Type B pancreatic cell (in vitro differentiated cells): ENCODE results near the gene EPS15. TPM values are rescaled to one million over a fixed set of nuclear protein-coding genes. Genes with fewer than 3 reads are reported as not detected.

Experiments used
- DNase-seq: peaks from one replicate; pipeline ENCODE4 v3.0.0; 2021; ENCODE audit warnings: mixed read lengths; ENCODE audit not compliant: unreplicated experiment; ENCODE audit errors: extremely low spot score
- H3K27ac Mint-ChIP-seq: 2 replicates; pipeline ENCODE4 v1.8.0; 2021; ENCODE audit warnings: mild to moderate bottlenecking, mixed read lengths
- H3K27me3 Mint-ChIP-seq: 2 replicates; pipeline ENCODE4 v1.8.0; 2021; ENCODE audit warnings: mixed read lengths
- H3K36me3 Mint-ChIP-seq: 2 replicates; pipeline ENCODE4 v1.8.0; 2021; ENCODE audit warnings: mixed read lengths
- H3K4me1 Mint-ChIP-seq: one replicate; pipeline ENCODE4 v1.8.0; 2021; ENCODE audit warnings: mixed read lengths; ENCODE audit not compliant: unreplicated experiment
- H3K4me3 Mint-ChIP-seq: 2 replicates; pipeline ENCODE4 v1.8.0; 2021; ENCODE audit warnings: mild to moderate bottlenecking, mixed read lengths
- H3K9me3 Mint-ChIP-seq: 2 replicates; pipeline ENCODE4 v1.8.0; 2021; ENCODE audit warnings: mixed read lengths
- total RNA-seq: library from RNA; stranded (reverse); gene quantifications from 2 replicates; pipeline ENCODE4 v1.2.1, GENCODE V29; 2021; ENCODE audit warnings: low replicate concordance
- TF ChIP-seq, protein P1 (sequence below): fragments of 200-600 bp; sonication (generic); conservative IDR thresholded peaks from 2 replicates; pipeline ENCODE4 v1.5.0; 2021; ENCODE audit warnings: antibody characterized with exemption, mild to moderate bottlenecking

The EPS15 gene
- total RNA-seq, 1 donor from 2014 or later = 49.4 TPM

DNA sequence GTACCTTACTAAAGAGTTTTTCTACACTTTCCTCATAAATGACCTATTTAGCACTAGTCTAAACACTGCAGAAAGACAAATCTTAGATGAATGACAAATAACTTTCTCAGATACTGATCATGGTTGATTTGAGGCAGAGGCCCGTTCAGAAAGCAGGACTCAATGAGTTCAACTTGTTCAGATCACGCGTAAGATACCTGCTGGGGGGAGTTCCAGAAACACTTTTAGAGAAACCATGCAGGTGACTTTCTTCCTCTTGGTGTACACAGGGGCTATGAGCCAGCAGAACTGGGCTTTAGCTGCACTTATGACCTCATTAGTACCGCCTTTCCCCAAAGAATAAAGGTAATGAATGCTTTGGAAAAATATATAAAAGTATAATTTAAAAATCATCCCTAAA is 149.9 kb downstream of the EPS15 start:
- no peak for DNase-seq
- H3K27ac Mint-ChIP-seq = no peak overlapping the region
- no peak overlapping the region for H3K4me3 Mint-ChIP-seq
- H3K4me1 Mint-ChIP-seq = no peaks in the 10 kb centered on the region
- peaks cover 18% of the 10 kb centered on the region for H3K36me3 Mint-ChIP-seq
- H3K9me3 Mint-ChIP-seq = no peaks in the 10 kb centered on the region
- TF ChIP-seq, protein P1, sequence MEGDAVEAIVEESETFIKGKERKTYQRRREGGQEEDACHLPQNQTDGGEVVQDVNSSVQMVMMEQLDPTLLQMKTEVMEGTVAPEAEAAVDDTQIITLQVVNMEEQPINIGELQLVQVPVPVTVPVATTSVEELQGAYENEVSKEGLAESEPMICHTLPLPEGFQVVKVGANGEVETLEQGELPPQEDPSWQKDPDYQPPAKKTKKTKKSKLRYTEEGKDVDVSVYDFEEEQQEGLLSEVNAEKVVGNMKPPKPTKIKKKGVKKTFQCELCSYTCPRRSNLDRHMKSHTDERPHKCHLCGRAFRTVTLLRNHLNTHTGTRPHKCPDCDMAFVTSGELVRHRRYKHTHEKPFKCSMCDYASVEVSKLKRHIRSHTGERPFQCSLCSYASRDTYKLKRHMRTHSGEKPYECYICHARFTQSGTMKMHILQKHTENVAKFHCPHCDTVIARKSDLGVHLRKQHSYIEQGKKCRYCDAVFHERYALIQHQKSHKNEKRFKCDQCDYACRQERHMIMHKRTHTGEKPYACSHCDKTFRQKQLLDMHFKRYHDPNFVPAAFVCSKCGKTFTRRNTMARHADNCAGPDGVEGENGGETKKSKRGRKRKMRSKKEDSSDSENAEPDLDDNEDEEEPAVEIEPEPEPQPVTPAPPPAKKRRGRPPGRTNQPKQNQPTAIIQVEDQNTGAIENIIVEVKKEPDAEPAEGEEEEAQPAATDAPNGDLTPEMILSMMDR = no peak
- no peaks in the 10 kb centered on the region for H3K27me3 Mint-ChIP-seq

DNA sequence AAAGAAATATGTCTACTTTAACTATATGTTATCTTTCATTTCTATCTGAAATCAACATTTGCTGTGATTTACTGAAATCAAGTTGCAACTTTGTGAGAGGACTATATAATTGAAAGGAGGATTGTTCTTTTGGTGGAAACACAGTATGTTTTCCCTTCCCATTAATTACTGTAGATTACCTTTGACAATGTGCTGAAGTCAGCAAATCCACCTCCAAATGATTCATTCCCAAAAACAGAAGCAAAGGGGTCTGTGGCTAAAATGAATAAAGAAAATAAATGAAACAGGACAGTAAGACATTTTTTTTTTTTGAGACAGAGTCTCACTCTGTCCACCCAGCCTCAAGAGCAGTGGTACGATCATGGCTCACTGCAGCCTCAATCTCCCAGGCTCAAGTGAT is 153.3 kb downstream of the EPS15 start:
- H3K4me3 Mint-ChIP-seq = no peak overlapping the region
- TF ChIP-seq, protein P1 = no peak
- no peaks in the 10 kb centered on the region for H3K4me1 Mint-ChIP-seq
- peaks cover 18% of the 10 kb centered on the region for H3K36me3 Mint-ChIP-seq
- no peak for DNase-seq
- H3K27me3 Mint-ChIP-seq = no peaks in the 10 kb centered on the region
- H3K9me3 Mint-ChIP-seq = no peaks in the 10 kb centered on the region
- no peak overlapping the region for H3K27ac Mint-ChIP-seq

GRCh38 chr1:51359879-51360278 is 159.2 kb downstream of the EPS15 start:
- no peaks in the 10 kb centered on the region for H3K4me1 Mint-ChIP-seq

DNA sequence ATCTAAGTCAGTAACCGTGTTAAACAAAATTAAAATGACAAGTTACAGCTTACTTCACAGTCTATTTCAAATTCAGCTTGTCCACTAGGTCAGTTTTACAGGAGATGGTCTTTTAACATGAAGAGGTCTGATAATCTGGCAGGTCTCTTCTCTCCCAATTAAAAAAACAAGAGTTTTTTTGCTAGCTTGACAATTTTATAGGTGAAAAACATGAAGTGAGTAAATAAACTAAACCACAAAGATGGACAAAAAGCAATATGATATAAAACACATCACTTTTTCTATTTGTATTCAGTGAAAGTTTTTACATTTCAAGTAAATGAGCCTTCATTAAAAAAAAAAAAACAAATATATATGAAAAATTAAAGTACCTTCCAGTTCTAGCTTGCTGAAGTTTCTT is 163.7 kb downstream of the EPS15 start:
- H3K27ac Mint-ChIP-seq = no peak overlapping the region
- no peaks in the 10 kb centered on the region for H3K27me3 Mint-ChIP-seq
- H3K36me3 Mint-ChIP-seq = peaks cover 11% of the 10 kb centered on the region
- TF ChIP-seq, protein P1 = no peak
- no peaks in the 10 kb centered on the region for H3K9me3 Mint-ChIP-seq
- no peak for DNase-seq
- H3K4me1 Mint-ChIP-seq = no peaks in the 10 kb centered on the region
- H3K4me3 Mint-ChIP-seq = no peak overlapping the region

More at GRCh38 chr1:51359879-51360278, 159.2 kb downstream of the EPS15 start:
- no peak for DNase-seq
- Mint-ChIP-seq H3K27ac (no peak overlapping the region), H3K36me3 (peaks cover 18% of the 10 kb centered on the region), H3K27me3 (no peaks in the 10 kb centered on the region), H3K4me3 (no peak overlapping the region), H3K9me3 (no peaks in the 10 kb centered on the region)
- TF ChIP-seq, protein P1 = no peak

- Mint-ChIP-seq H3K4me1 (peaks cover 5% of the 10 kb centered on the region), H3K36me3 (peaks cover 7% of the 10 kb centered on the region), H3K4me3 (no peak overlapping the region), H3K9me3 (no peaks in the 10 kb centered on the region), H3K27me3 (no peaks in the 10 kb centered on the region), H3K27ac (no peak overlapping the region)
- DNase-seq = no peak
- TF ChIP-seq, protein P1 = no peak
Observed at GRCh38 chr1:51354416-51354815, 164.7 kb downstream of the EPS15 start.

GRCh38 chr1:51351907-51352306 is 167.2 kb downstream of the EPS15 start:
- DNase-seq = no peak
- Mint-ChIP-seq H3K9me3 (no peaks in the 10 kb centered on the region), H3K4me3 (peak overlapping the region; percentile 8), H3K4me1 (peaks cover 5% of the 10 kb centered on the region), H3K27ac (no peak overlapping the region), H3K36me3 (peaks cover 7% of the 10 kb centered on the region), H3K27me3 (peaks cover 6% of the 10 kb centered on the region)
- TF ChIP-seq, protein P1 = no peak
